ENCODE results near the gene PSMB4. TPM values are rescaled to one million over a fixed set of nuclear protein-coding genes. Genes with fewer than 3 reads are reported as not detected.
"Not testable (repeated sequence)": the region's sequence is repeated elsewhere in the genome, so short reads cannot be mapped to it uniquely, and the experiment has no call there.

Gene PSMB4
- total RNA-seq, 1 donor from 2014 or later: 229 TPM

DNA sequence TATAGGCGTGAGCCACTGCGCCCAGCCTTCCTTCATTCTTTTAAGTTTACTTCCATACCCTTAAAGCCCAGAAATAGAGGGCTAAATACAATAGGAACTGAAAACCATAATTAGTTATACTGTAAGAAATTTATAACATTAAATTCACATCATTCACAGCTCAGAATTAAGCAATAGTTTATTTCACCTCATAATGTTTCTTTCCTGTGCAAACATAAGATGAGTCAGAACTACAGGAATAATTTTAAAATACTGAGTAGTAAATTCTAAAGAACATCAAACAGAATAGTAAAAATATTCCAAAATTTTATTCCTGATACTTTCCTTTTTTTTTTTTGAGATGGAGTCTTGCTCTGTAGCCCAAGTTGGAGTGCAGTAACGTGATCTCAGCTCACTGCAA is 35.8 kb downstream of the PSMB4 start:
- Mint-ChIP-seq H3K4me3 (ENCODE audit: unreplicated experiment) (no peak overlapping the region), H3K27me3 (ENCODE audit: low read depth) (no peaks in the 10 kb centered on the region), H3K36me3 (ENCODE audit: low read depth) (peaks cover 1% of the 10 kb centered on the region), H3K4me1 (ENCODE audit: low read depth) (peaks cover 20% of the 10 kb centered on the region), H3K9me3 (ENCODE audit: low read depth) (no peaks in the 10 kb centered on the region), H3K27ac (ENCODE audit: unreplicated experiment) (peak overlapping the region; percentile 43)
- TF ChIP-seq, protein P1, sequence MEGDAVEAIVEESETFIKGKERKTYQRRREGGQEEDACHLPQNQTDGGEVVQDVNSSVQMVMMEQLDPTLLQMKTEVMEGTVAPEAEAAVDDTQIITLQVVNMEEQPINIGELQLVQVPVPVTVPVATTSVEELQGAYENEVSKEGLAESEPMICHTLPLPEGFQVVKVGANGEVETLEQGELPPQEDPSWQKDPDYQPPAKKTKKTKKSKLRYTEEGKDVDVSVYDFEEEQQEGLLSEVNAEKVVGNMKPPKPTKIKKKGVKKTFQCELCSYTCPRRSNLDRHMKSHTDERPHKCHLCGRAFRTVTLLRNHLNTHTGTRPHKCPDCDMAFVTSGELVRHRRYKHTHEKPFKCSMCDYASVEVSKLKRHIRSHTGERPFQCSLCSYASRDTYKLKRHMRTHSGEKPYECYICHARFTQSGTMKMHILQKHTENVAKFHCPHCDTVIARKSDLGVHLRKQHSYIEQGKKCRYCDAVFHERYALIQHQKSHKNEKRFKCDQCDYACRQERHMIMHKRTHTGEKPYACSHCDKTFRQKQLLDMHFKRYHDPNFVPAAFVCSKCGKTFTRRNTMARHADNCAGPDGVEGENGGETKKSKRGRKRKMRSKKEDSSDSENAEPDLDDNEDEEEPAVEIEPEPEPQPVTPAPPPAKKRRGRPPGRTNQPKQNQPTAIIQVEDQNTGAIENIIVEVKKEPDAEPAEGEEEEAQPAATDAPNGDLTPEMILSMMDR (IDR thresholded peaks at IDR 0.05): no peak
- DNase-seq (ENCODE audit: low spot score): no peak

DNA sequence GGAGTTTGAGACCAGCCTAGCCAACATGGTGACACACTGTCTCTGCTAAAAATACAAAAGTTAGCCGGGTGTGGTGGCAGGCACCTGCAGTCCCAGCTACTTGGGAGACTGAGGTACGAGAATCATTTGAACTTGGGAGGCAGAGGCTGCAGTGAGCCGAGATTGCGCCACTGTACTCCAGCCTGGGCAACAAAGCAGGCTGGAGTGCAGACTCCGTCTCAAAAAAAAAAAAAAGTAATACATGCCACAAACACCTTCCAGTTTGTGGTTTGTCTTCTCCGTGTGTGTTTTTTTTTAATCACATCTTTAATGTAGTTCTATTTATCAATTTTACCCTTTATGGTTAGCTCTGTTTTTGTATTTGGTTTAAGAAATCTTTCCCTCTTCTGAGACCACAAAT is 37.6 kb downstream of the PSMB4 start:
- H3K4me1 Mint-ChIP-seq (ENCODE audit: low read depth): peaks cover 37% of the 10 kb centered on the region
- TF ChIP-seq, protein P1 (IDR thresholded peaks at IDR 0.05): no peak
- H3K36me3 Mint-ChIP-seq (ENCODE audit: low read depth): no peaks in the 10 kb centered on the region
- peak overlapping the region; percentile 14 for H3K27ac Mint-ChIP-seq (ENCODE audit: unreplicated experiment)
- no peaks in the 10 kb centered on the region for H3K9me3 Mint-ChIP-seq (ENCODE audit: low read depth)
- DNase-seq (ENCODE audit: low spot score): no peak
- no peaks in the 10 kb centered on the region for H3K27me3 Mint-ChIP-seq (ENCODE audit: low read depth)
- no peak overlapping the region for H3K4me3 Mint-ChIP-seq (ENCODE audit: unreplicated experiment)

DNA sequence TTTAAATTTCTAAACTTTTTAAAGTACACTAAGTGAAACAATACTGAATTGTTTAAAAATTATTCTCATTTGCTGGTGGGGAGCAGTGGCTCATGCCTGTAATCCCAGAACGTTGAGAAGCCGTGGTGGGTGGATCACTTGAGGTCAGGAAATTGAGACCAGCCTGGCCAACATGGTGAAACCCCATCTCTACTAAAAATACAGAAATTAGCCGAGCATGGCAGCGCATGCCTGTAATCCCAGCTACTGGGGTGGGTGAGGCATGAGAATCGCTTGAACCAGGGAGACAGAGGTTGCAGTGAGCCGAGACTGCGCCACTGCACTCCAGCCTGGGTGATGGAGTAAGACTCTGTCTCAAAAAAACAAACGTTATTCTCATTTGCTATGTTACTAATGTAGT is 38.0 kb downstream of the PSMB4 start:
- not testable (repeated sequence) for H3K9me3 Mint-ChIP-seq (ENCODE audit: low read depth); H3K36me3 Mint-ChIP-seq (ENCODE audit: low read depth)

DNA sequence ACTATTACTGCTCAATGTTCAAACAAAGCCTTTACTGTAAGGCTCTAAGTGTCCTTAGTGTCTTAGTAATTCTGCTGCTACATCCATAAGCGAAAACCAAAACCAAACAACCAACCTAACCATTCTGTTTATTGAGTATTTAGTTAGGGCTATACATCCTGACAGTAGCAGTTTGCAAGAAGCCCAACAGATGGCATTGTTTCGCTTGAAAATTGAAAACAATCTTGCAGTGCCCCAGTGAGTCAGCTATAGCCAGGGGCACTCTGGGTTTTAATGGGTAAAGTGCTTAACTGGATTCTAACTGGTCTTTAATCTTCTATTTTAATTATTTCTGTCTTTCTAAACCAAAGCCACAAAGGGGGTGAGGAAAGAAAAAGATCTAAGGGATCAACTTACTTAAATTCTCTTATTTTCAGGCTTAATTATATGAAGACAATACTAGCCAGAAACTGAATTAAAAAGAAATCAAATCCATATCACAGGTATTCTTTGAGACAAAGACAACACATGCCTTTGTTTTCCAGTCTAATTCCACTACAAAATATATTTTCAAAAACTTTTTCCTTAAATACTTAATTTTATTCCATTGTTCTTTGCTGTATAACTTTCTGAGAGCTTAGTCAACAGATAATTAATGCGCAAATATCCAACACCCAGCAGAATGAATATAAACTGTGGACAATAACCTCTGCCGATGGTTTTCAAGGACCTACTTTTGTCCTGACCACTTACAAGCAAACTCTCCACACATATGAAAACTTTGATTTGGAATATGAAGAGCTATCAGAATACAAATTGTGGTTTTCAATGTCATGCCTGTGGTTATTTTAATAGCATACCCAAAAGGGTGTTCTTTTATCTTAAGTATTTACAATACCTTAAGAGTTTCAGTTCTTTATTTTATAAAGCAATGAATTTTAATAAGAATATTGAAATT is 44.7 kb downstream of the PSMB4 start:
- peaks cover 47% of the 10 kb centered on the region for H3K4me1 Mint-ChIP-seq (ENCODE audit: low read depth)
- no peaks in the 10 kb centered on the region for H3K9me3 Mint-ChIP-seq (ENCODE audit: low read depth)
- no peak for DNase-seq (ENCODE audit: low spot score)
- TF ChIP-seq, protein P1 (IDR thresholded peaks at IDR 0.05): peak; percentile 93
- H3K27me3 Mint-ChIP-seq (ENCODE audit: low read depth): no peaks in the 10 kb centered on the region
- peaks cover 2% of the 10 kb centered on the region for H3K36me3 Mint-ChIP-seq (ENCODE audit: low read depth)
- H3K4me3 Mint-ChIP-seq (ENCODE audit: unreplicated experiment): no peak overlapping the region
- peak overlapping the region; percentile 61 for H3K27ac Mint-ChIP-seq (ENCODE audit: unreplicated experiment)

More for the DNA sequence above, 38.0 kb downstream of the PSMB4 start:
- not testable (repeated sequence) for H3K4me3 Mint-ChIP-seq (ENCODE audit: unreplicated experiment); H3K27me3 Mint-ChIP-seq (ENCODE audit: low read depth); H3K27ac Mint-ChIP-seq (ENCODE audit: unreplicated experiment); DNase-seq (ENCODE audit: low spot score)
- peaks cover 38% of the 10 kb centered on the region for H3K4me1 Mint-ChIP-seq (ENCODE audit: low read depth)

DNA sequence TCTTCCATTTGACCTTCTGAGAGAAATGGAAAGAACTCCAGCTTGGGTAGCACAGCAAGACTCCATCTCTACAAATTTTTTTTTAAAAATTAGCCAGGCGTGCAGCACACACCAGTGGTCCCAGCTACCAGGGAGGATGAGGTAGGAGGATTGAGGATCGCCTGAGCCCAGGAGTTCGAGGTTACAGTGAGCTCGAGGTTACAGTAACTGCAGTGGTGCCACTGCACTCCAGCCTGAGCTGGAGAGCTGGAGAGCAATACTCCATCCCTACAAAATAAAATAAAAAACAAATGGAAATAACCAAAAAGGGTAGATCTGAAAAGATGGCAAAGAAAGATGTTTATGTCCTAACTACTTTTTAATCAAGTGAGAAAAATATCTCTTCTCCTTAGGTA is 45.4 kb downstream of the PSMB4 start:
- H3K27me3 Mint-ChIP-seq (ENCODE audit: low read depth): no peaks in the 10 kb centered on the region
- H3K4me1 Mint-ChIP-seq (ENCODE audit: low read depth): peaks cover 47% of the 10 kb centered on the region
- H3K9me3 Mint-ChIP-seq (ENCODE audit: low read depth): no peaks in the 10 kb centered on the region
- TF ChIP-seq, protein P1 (IDR thresholded peaks at IDR 0.05): no peak
- no peak overlapping the region for H3K4me3 Mint-ChIP-seq (ENCODE audit: unreplicated experiment)
- DNase-seq (ENCODE audit: low spot score): no peak
- H3K27ac Mint-ChIP-seq (ENCODE audit: unreplicated experiment): peak overlapping the region; percentile 61
- peaks cover 2% of the 10 kb centered on the region for H3K36me3 Mint-ChIP-seq (ENCODE audit: low read depth)
